Astrocyte (in vitro differentiated cells and primary cell): ENCODE results near the gene GPR32. TPM values are rescaled to one million over a fixed set of nuclear protein-coding genes. Genes with fewer than 3 reads are reported as not detected.

ENCODE experiments used
- DNase-seq: peaks from one replicate; pipeline ENCODE4 v3.0.0-alpha.2; 2010; ENCODE audit warnings: low read depth
- FAIRE-seq: peaks from 2 replicates; lab custom pipeline; 2011; peaks lifted over from hg19 to GRCh38; lab: Jason Lieb, UNC
- H2AFZ ChIP-seq: 2 replicates; pipeline ENCODE4 v1.6.0; 2012; ENCODE audit warnings: low read depth, low read length, inconsistent platforms
- H3K27ac ChIP-seq: 2 replicates; pipeline ENCODE4 v1.5.1; 2011; ENCODE audit warnings: low read depth, low read length, inconsistent platforms
- H3K27me3 ChIP-seq: 2 replicates; pipeline ENCODE4 v1.6.0; 2011; ENCODE audit warnings: low read length, inconsistent platforms; ENCODE audit not compliant: insufficient read depth
- H3K36me3 ChIP-seq: 2 replicates; pipeline ENCODE4 v1.5.1; 2011; ENCODE audit warnings: low read length, inconsistent platforms; ENCODE audit not compliant: insufficient read depth
- H3K4me1 ChIP-seq: 2 replicates; pipeline ENCODE4 v1.5.1; 2011; ENCODE audit warnings: low read length, inconsistent platforms; ENCODE audit not compliant: insufficient read depth
- H3K4me2 ChIP-seq: 2 replicates; pipeline ENCODE4 v1.6.0; 2012; ENCODE audit warnings: low read length, inconsistent platforms
- H3K4me3 ChIP-seq: 2 replicates; pipeline ENCODE4 v1.5.1; 2011; ENCODE audit warnings: low read depth, mild to moderate bottlenecking, low read length, inconsistent platforms; ENCODE audit not compliant: insufficient read depth
- H3K79me2 ChIP-seq: 2 replicates; pipeline ENCODE4 v1.6.0; 2012; ENCODE audit warnings: mild to moderate bottlenecking, low read length, inconsistent platforms; ENCODE audit not compliant: insufficient read depth
- H3K9ac ChIP-seq: 2 replicates; pipeline ENCODE4 v1.6.0; 2012; ENCODE audit warnings: mild to moderate bottlenecking, low read length, inconsistent platforms
- H3K9me3 ChIP-seq: 2 replicates; pipeline ENCODE4 v1.5.1; 2012; ENCODE audit warnings: low read depth, mild to moderate bottlenecking, low read length, inconsistent platforms; ENCODE audit not compliant: insufficient read depth
- H4K20me1 ChIP-seq: 2 replicates; pipeline ENCODE4 v1.6.0; 2012; ENCODE audit warnings: low read length, inconsistent platforms; ENCODE audit not compliant: insufficient read depth
- H3K27ac Mint-ChIP-seq: one replicate; pipeline ENCODE4 v1.8.0; 2021; ENCODE audit warnings: mild to moderate bottlenecking, mixed read lengths; ENCODE audit not compliant: unreplicated experiment
- H3K27me3 Mint-ChIP-seq: one replicate; pipeline ENCODE4 v1.8.0; 2021; ENCODE audit warnings: low read depth, mixed read lengths; ENCODE audit not compliant: unreplicated experiment
- H3K36me3 Mint-ChIP-seq: one replicate; pipeline ENCODE4 v1.8.0; 2021; ENCODE audit warnings: low read depth, mixed read lengths; ENCODE audit not compliant: unreplicated experiment
- H3K4me1 Mint-ChIP-seq: one replicate; pipeline ENCODE4 v1.8.0; 2021; ENCODE audit warnings: low read depth, mixed read lengths; ENCODE audit not compliant: unreplicated experiment
- H3K4me3 Mint-ChIP-seq: one replicate; pipeline ENCODE4 v1.8.0; 2021; ENCODE audit warnings: mild to moderate bottlenecking, moderate library complexity, mixed read lengths; ENCODE audit not compliant: unreplicated experiment
- H3K9me3 Mint-ChIP-seq: one replicate; pipeline ENCODE4 v1.8.0; 2021; ENCODE audit warnings: mild to moderate bottlenecking, mixed read lengths; ENCODE audit not compliant: unreplicated experiment
- EZH2 ChIP-seq: IDR thresholded peaks from 2 replicates; pipeline ENCODE4 v1.6.1; 2012; ENCODE audit warnings: mild to moderate bottlenecking, low read length, inconsistent platforms; ENCODE audit not compliant: insufficient read depth
- total RNA-seq: library from RNA; stranded (reverse); gene quantifications from 2 replicates; pipeline ENCODE4 v1.2.1, GENCODE V29; 2021
- TF ChIP-seq, protein P1 (sequence below): IDR thresholded peaks from 2 replicates; pipeline ENCODE4 v1.5.1; 2011; ENCODE audit warnings: low read depth, mild to moderate bottlenecking, inconsistent platforms, low read length, moderate library complexity; ENCODE audit not compliant: insufficient read depth

Gene GPR32
- total RNA-seq, 1 donor from 2014 or later, result not detected

DNA sequence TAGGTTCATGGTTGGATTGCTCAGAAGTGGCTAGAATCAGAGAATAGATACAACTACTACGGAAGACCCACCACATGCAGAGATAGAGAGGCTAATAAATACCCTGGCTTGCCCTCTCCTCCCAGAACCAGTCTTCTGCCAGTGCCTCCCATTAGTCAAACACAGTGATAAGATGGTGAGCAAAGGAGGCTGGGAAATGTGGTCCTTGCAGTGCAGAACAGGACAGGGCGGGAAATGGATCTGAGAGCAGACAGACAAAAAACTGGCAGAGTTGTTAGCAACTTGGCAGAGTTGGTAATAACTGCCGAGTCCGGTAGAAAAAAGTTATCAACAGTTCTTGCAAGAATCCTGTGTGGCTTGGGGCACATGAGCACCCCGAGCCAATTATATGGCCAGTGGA lies 44.6 kb downstream of the GPR32 start:
- Mint-ChIP-seq H3K27ac (no peak overlapping the region), H3K9me3 (peaks cover 19% of the 10 kb centered on the region), H3K4me3 (no peak overlapping the region), H3K4me1 (no peaks in the 10 kb centered on the region), H3K36me3 (no peaks in the 10 kb centered on the region), H3K27me3 (peaks cover 59% of the 10 kb centered on the region)
- H3K4me1 ChIP-seq, result no peaks in the 10 kb centered on the region
- no peaks in the 10 kb centered on the region for H4K20me1 ChIP-seq
- H3K4me2 ChIP-seq, result no peak overlapping the region
- DNase-seq (no peak), FAIRE-seq (no peak)
- H2AFZ ChIP-seq, result no peak overlapping the region
- no peaks in the 10 kb centered on the region for H3K36me3 ChIP-seq
- no peak overlapping the region for H3K4me3 ChIP-seq
- H3K9ac ChIP-seq, result no peak overlapping the region
- TF ChIP-seq, protein P1, sequence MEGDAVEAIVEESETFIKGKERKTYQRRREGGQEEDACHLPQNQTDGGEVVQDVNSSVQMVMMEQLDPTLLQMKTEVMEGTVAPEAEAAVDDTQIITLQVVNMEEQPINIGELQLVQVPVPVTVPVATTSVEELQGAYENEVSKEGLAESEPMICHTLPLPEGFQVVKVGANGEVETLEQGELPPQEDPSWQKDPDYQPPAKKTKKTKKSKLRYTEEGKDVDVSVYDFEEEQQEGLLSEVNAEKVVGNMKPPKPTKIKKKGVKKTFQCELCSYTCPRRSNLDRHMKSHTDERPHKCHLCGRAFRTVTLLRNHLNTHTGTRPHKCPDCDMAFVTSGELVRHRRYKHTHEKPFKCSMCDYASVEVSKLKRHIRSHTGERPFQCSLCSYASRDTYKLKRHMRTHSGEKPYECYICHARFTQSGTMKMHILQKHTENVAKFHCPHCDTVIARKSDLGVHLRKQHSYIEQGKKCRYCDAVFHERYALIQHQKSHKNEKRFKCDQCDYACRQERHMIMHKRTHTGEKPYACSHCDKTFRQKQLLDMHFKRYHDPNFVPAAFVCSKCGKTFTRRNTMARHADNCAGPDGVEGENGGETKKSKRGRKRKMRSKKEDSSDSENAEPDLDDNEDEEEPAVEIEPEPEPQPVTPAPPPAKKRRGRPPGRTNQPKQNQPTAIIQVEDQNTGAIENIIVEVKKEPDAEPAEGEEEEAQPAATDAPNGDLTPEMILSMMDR, result no peak
- TF ChIP-seq EZH2, result no peak
- no peaks in the 10 kb centered on the region for H3K9me3 ChIP-seq
- H3K27ac ChIP-seq, result no peak overlapping the region
- H3K79me2 ChIP-seq, result no peaks in the 10 kb centered on the region
- H3K27me3 ChIP-seq, result no peaks in the 10 kb centered on the region

DNA sequence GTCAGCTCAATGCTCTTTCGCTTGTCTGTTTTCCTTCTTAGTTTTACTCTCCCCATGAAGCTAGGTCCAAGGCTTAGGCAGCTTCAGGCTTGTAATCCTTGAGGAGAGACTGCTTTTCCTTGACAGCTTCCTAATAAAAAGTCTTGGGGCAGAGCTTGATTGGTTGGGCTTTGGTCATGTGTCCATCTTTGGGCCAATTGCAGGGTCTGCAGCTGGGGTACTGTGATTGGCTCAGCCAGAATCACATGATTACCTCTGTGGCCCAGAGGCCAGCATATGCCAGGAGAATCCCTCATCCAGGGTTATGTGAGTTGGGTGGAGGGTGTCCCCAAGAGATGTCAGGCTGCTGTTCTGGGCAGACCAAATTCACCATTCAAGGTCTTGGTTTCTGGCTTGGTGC lies 45.2 kb downstream of the GPR32 start:
- no peak for FAIRE-seq
- no peaks in the 10 kb centered on the region for H3K36me3 Mint-ChIP-seq
- Histone ChIP-seq H2AFZ (no peak overlapping the region), H3K4me2 (no peak overlapping the region), H3K36me3 (no peaks in the 10 kb centered on the region), H3K9me3 (no peaks in the 10 kb centered on the region), H3K4me3 (no peak overlapping the region), H3K9ac (no peak overlapping the region), H3K27ac (no peak overlapping the region), H4K20me1 (no peaks in the 10 kb centered on the region), H3K4me1 (no peaks in the 10 kb centered on the region), H3K27me3 (no peaks in the 10 kb centered on the region), H3K79me2 (no peaks in the 10 kb centered on the region)
- no peaks in the 10 kb centered on the region for H3K4me1 Mint-ChIP-seq
- TF ChIP-seq EZH2, result no peak
- TF ChIP-seq, protein P1, result no peak
- peaks cover 20% of the 10 kb centered on the region for H3K9me3 Mint-ChIP-seq
- no peak for DNase-seq
- no peak overlapping the region for H3K4me3 Mint-ChIP-seq
- H3K27ac Mint-ChIP-seq, result no peak overlapping the region
- H3K27me3 Mint-ChIP-seq, result peaks cover 63% of the 10 kb centered on the region

DNA sequence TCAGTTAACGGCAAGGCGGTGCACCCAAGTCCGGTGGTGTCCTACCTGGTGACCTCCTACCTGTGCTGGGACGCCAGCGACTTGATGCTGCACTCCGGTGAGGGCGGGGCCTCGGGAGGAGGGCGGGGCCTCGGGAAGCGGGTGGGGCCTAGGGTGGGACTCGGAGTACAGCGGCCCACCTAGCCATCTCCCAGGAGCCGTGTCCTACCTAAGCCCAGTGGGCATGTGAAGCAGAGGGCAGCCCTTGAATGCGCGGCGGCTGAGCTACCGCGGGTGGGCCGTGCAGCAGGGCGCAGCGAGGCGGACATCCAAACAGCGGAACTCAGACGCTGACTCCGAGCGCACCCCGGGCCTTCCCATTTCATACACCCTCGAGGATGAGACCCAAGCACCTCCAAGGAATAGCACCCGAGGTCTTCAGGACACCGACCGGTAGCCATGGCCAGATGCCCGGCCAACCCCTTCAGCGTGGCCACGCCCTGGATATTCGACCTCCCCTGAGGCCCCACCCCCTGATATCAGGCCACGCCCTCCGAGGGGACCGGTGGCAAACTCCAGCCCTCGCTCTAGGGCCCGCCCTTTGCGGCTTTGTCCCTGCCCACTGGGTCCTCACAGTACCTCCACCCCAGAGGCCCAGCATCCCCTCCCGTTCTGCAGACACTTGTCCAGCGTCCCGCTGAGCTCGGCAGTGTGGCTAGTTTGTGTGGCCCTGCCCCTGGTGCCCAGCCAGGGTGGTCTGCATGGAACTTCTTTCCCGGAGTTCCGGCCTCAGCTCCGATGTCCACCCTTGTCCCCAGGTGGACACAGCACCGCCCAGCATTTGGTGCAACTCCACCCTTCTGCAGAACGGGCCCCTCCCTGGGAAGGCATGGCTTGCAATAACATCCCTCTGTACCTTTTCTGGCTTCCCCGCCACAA lies 47.9 kb downstream of the GPR32 start:
- Histone ChIP-seq H3K4me2 (peak overlapping the region; percentile 63), H3K4me3 (no peak overlapping the region), H2AFZ (peak overlapping the region; percentile 69), H3K27me3 (peaks cover 5% of the 10 kb centered on the region), H3K4me1 (no peaks in the 10 kb centered on the region), H3K36me3 (no peaks in the 10 kb centered on the region), H3K9me3 (no peaks in the 10 kb centered on the region), H3K27ac (no peak overlapping the region), H3K9ac (no peak overlapping the region), H3K79me2 (no peaks in the 10 kb centered on the region), H4K20me1 (no peaks in the 10 kb centered on the region)
- FAIRE-seq (no peak), DNase-seq (no peak)
- no peaks in the 10 kb centered on the region for H3K4me1 Mint-ChIP-seq
- peak overlapping the region; percentile 50 for H3K4me3 Mint-ChIP-seq
- H3K27me3 Mint-ChIP-seq, result peaks cover 76% of the 10 kb centered on the region
- H3K27ac Mint-ChIP-seq, result no peak overlapping the region
- TF ChIP-seq, protein P1, result no peak
- TF ChIP-seq EZH2, result no peak
- H3K36me3 Mint-ChIP-seq, result peaks cover 2% of the 10 kb centered on the region
- peaks cover 18% of the 10 kb centered on the region for H3K9me3 Mint-ChIP-seq
